GM13977 (cell line): ENCODE results near the gene RAB9A.
"Not testable (repeated sequence)": the region's sequence is repeated elsewhere in the genome, so short reads cannot be mapped to it uniquely, and the experiment has no call there.

Experiments
- DNase-seq: peaks from one replicate; pipeline ENCODE4 v3.0.0; 2012; ENCODE audit warnings: low spot score
- in situ Hi-C: fragments of 300-500 bp; cut with MboI; formaldehyde crosslinking; loops from one replicate; pipeline ENCODE4 v1.12.0; 2022; ENCODE audit warnings: low sequenced_read_pairs, low pct_unique_long_range_greater_than_20kb, mixed read lengths, inconsistent platforms; ENCODE audit not compliant: unreplicated experiment
- TF ChIP-seq, protein P1 (sequence below): IDR thresholded peaks from 2 replicates; pipeline ENCODE4 v1.5.1; 2012; ENCODE audit warnings: mild to moderate bottlenecking, control low read depth; ENCODE audit not compliant: insufficient read depth; ENCODE audit errors: extremely low read depth, missing control alignments

Gene RAB9A

DNA sequence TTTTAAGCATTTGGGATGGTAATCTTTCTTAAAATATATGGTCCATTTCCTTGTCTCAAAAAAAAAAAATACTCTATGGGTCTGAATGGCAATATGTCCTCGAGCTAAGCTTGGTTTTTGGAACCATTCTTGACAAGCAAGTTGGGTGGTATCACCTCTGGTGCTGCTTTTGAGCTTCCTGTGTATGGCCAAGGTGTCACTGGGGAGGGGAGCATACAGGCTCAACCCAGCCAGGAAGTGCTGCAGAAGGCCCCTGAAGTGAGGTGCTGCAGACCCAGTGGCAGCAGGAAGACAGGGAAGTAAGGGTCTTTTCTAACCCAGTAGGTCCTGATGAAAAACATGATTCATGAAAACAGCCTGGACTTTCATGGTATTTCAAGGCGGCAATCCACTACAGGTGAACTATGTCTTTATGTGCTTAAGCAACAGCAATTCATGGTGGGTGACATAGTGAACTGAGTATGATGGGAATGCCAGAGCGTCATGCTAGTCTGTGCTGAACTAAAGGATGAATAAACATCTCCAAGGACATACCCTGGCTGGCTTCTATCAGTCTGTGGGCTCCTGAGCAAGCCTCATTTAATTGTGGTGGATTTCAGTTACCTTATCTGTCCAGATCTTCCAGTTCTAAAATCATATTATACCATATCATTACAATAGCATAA, 30.4 kb downstream of the RAB9A start:
- in situ Hi-C loops = loop anchor here (25.0 kb wide), 1 partner anchor 457 kb away; no protein-coding TSS in a partner anchor
- DNase-seq = no peak
- TF ChIP-seq, protein P1, sequence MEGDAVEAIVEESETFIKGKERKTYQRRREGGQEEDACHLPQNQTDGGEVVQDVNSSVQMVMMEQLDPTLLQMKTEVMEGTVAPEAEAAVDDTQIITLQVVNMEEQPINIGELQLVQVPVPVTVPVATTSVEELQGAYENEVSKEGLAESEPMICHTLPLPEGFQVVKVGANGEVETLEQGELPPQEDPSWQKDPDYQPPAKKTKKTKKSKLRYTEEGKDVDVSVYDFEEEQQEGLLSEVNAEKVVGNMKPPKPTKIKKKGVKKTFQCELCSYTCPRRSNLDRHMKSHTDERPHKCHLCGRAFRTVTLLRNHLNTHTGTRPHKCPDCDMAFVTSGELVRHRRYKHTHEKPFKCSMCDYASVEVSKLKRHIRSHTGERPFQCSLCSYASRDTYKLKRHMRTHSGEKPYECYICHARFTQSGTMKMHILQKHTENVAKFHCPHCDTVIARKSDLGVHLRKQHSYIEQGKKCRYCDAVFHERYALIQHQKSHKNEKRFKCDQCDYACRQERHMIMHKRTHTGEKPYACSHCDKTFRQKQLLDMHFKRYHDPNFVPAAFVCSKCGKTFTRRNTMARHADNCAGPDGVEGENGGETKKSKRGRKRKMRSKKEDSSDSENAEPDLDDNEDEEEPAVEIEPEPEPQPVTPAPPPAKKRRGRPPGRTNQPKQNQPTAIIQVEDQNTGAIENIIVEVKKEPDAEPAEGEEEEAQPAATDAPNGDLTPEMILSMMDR = no peak

DNA sequence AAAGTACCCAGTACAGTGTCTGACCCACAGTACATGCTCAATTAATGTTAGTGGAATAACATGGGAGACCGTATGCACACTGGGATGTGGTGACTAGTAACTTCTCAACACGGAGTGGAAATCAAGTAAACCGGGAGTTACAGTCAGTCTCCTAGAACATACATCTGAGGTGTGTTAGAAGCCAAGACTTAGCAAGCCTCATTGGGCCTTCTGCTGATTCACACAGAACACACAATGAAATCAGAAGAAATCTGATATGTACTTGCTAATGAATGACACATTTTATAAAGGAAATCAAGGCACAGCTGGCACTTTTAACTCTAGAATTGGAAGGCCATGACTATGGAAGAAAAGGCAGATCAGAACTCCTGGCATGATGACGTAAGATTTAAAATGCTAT, 32.4 kb downstream of the RAB9A start:
- no peak for DNase-seq
- TF ChIP-seq, protein P1 = no peak
- in situ Hi-C loops = loop anchor here (25.0 kb wide), 1 partner anchor 459 kb away; no protein-coding TSS in a partner anchor

DNA sequence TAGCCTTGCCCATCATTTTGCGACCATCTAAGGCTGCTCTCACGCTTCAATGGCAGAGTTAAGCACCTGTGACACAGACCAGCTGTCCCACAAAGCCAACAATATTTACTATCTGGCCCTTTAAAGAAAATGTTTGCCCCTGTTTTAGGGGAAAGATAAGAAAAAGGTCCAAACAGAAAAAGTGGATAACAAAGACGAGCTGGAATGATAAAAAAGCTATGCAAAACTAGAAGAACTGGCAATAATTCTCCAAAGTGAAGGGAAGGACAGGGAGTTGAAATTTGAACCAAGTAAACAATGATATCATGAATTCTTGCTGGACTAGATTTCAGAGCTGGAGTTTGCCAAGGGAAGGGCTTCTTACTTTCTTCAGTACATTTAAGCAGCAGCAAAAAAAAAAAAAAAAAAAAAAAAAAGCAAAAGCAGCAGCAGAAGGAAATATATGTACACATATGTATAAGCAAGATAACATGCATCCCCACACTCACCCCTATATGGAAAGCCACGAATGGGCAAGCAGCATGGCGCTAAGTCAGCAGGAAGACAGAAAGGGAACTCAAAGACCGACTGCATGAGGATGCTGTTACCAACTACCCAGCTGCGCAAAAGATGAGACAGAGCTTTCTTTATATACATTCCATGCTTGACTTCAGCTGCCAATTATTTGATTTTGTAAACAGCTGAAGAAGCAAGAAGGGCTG, 33.0 kb downstream of the RAB9A start:
- in situ Hi-C loops = loop anchor here (25.0 kb wide), 1 partner anchor 460 kb away; no protein-coding TSS in a partner anchor
- TF ChIP-seq, protein P1 = no peak
- DNase-seq = no peak

DNA sequence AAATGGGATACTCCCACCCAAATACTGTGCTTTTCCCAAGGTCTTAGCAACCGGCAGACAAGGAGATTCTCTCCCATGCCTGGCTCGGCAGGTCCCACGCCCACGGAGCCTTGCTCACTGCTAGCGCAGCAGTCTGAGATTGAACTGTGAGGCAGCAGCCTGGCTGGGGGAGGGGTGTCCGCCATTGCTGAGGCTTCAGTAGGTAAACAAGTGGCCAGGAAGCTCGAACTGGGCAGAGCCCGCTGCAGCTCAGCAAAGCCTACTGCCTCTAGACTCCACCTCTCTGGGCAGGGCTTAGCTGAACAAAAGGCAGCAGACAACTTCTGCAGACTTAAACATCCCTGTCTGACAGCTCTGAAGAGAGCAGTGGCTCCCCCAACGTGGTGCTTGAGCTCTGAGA, 36.0 kb downstream of the RAB9A start:
- in situ Hi-C loops = loop anchor here (25.0 kb wide), 1 partner anchor 463 kb away; no protein-coding TSS in a partner anchor
- not testable (repeated sequence) for DNase-seq

DNA sequence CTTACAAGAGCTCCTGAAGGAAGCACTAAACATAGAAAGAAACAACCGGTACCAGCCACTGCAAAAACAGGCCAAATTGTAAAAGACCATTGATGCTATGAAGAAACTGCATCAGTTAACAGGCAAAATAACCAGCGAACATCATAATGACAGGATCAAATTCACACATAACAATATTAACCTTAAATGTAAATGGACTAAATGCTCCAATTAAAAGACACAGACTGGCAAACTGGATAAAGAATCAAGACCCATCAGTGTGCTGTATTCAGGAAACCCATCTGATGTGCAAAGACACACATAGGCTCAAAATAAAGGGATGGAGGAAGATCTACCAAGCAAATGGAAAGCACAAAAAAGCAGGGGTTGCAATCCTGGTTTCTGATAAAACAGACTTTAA, 37.7 kb downstream of the RAB9A start:
- in situ Hi-C loops, DNase-seq: not testable (repeated sequence)

DNA sequence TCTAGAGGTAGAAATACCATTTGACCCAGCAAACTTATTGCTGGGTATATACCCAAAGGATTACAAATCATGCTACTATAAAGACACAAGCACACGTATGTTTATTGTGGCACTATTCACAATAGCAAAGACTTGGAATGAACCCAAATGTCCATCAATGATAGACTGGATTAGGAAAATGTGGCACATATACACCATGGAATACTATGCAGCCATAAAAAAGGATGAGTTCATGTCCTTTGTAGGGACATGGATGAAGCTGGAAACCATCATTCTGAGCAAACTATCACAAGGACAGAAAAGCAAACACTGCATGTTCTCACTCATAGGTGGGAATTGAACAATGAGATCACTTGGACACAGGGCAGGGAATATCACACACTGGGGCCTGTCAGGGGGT, 41.6 kb downstream of the RAB9A start:
- DNase-seq, in situ Hi-C loops: not testable (repeated sequence)

DNA sequence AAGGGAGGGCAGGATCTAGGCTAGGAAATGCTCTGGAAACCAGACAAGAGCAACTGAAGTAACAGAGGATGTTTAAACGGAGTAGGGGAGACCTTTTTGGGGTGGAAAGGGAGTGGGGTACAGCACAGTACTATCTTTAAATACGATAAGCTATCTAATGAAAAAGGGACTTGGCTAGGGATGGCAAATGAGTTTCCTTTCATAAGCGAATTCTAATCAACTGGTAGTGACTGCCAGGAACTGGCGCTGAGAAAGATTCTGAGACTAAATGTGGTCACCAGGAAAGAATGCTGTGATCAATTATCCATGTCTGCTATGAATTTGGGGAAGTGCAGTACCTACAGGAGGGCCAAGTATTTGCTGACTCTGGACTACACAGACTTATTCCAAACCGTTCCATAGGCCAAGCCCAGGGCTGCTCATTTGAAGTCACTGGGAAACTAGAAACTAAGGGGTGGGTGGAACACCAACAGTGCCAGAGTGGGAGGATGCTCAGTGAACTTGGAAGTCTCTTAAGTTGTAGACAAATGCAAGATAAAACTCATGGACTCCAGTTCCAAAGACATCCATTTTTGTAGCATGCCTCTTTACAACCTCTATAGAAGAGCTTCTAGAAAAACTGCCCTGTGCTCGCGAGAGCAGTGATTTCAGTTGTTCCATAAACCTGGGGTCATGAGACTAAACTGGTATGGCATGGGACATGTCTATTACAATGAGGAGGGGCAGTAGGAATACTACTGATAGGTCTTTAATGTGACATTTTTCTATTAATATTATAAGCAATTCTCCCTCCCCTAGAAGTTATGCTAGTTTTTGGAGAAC, 43.5 kb downstream of the RAB9A start:
- in situ Hi-C loops = no loop called here
- no peak for DNase-seq
- TF ChIP-seq, protein P1 = no peak

DNA sequence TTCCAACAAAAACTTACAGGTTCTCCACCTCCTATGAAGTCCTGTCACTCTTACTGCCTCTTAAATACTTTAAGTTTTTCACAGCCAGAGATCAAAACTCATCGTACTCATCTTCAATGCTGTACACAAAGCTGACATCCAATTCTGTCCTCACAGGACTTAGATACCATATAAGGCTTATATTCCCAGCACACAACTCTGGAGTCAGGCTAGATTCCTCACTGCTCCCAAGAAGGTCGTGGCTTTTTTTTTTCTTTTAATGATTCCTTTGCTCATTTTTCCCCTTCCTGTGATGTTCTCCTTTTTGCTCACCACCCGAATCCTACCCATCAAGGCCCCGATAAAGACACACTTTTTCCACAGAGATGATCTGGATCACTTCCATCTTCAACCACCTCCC, 44.6 kb downstream of the RAB9A start:
- TF ChIP-seq, protein P1 = no peak
- in situ Hi-C loops = no loop called here

More for the DNA sequence above, 44.6 kb downstream of the RAB9A start:
- DNase-seq = no peak
